NCI-H1105 (cell line): ENCODE data around the gene EPSTI1.
A peak's percentile ranks its signal among the peaks of the same experiment; 100 is the strongest.
"Not testable (repeated sequence)": the region's sequence is repeated elsewhere in the genome, so short reads cannot be mapped to it uniquely, and the experiment has no call there.

ENCODE experiments used
- DNase-seq: peaks from one replicate; lab custom pipeline; 2025; lab: John Stamatoyannopoulos, UW

EPSTI1 gene

DNA sequence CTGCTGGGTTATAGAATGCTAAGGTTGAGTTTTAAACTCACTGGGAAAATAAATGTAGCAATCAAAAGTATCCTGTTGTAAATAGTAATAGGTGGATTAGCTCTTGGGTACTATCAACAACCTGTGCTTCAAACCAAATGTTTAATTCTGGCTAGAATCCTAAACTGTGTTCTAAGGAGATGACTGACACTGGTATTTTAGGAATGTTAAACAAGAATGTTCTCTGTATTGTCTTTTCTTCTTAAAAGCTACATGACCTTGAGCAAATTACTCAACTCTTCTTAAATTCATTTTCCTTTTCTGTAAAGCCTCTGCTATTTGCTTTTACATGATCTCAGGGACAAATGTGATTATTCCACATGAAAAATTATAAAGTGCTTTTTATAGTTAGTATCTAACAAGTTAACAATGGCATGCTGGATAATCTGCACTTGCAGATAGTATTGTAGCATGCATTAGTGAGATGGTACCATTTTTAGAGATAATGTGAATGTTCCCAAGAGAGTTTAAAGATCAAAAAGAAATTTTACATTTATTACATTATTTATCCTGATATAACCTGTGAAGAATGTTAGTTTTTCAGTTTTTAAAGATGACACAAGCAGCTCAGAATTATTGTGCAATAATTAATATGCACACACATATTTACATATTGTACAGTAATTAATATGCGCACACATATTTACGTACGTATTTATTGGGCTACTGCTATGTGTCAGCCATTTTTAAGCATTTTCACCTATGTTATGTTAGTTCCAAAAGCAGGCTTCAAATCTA lies 13.6 kb upstream of the EPSTI1 start:
- no peak for DNase-seq

DNA sequence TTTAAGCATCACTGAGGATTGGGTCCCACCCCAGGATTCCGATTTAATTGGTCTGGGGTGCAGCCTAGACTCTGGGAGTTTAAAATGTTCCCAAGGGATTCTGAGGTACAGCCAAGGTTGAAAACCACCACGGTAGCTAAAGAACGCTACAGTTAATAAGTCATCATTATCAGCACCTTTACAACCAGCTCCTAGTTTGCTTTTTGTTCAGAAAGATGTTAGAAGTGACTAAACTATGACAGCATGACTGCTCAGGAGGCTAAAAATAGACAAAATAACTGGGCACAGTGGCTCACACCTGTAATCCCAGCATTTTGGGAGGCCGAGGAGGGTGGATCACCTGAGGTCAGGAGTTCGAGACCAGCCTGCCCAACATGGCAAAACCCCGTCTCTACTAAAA lies 11.7 kb upstream of the EPSTI1 start:
- DNase-seq, result no peak

DNA sequence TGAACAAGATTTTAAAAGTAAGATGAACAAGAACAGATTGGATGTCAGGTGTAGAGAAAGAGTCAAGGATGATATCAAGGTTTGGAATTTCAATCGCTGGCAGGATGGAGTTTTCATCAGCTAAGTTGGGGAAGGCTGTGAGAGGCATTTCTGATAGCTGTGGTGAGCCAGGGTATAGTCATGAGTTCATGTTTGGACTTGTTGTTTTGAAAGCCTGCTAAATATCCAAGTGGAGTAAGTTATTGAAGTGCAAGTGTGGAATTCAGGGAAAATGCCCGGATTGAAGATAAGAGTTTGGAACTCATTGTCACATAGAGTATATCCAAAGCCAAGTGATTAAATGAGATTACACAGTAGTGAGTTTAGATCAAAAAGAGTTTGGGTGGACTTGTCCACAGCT lies 11.0 kb upstream of the EPSTI1 start:
- DNase-seq, result no peak

DNA sequence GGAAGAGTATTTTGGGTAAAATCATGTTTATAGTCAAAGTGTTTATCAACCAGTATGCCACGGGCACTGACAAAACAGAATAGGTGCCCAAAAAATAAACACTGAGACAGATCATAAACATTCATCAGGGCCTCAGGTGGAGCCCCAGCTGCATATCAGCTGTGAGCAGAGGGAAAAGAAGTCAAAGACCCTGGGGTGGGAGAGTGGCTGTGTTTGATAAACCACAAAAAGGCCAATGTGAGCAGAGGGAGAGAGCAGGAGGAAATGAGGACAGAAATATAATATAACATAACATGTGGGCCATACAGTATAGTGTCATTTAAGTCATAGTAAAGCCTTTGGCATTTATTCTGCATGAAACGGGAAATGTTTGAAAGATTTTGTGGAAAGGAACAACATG lies 10.0 kb upstream of the EPSTI1 start:
- DNase-seq, result no peak

DNA sequence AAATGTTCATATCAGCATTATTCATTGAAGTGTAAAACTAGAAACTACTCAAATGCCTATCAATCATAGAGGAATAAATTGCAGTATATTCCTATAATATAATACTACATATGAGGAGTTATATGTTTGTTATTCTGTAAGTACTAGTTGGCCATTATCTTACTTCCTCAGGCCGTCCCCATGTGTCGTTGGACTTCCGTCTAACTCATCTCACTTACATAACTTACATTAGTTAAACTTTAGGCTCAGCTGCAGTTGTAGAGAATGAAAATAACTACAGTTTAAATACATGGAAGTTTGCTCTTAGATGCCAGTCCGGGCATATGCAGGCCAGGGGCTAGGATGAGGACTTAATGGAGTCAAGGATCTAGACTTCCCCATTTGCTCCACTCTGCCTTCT lies 8.6 kb upstream of the EPSTI1 start:
- DNase-seq, result no peak

DNA sequence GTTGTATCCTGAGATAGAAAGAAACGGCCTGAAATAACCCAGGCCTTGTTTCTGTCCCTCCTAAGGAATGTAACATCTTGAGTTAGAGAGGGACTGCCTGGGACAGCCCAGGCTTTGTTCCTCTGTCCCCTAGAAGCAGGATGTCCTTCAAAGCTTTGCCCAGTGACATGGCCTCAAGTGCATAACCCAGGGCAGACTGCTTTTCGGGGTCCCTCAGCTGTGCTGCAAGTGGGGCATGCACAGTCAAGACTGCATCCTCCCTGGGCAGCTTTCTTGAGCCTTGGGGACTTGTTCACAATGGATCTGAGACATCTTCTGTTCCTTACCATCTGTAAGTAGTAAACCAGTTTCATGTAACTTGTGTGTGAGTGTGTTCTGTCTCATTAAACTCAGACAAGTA lies 7.5 kb upstream of the EPSTI1 start:
- no peak for DNase-seq

DNA sequence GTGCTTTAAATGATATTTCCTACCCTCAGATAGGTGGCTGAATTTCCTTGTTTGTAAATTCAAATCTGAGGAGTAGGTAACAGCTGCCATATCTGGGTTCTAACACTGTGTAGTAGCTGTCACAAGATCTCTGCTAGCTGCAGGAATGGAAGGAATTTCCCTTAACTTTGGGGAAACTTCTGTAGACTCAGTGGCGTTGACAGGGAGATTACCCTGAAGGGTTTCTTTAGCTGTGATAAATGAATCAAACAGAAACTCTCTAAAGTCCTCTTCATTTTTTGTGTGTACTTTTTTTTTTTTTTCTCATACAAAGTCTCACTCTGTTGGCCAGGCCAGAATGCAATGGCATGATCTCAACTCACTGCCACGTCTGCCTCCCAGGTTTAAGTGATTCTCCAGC lies 5.3 kb upstream of the EPSTI1 start:
- DNase-seq, result no peak

DNA sequence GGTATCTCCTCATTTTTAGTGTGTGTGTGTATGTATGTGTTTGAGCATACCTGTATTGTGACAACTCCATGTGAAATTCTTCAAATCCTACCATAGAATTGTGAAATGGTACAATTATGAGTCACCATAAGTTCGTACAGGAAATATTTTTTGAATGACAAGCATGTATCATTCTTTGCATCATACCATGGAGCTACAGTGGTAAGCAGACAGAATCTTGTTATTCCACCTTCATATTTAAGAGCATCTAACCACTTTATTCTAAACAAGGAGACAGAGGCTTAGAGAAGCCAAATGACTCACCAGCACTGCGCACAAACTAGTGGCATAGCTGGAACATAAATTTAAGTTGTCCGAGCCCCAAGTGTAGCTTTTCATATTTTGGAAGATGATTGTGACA lies 4.5 kb upstream of the EPSTI1 start:
- no peak for DNase-seq

DNA sequence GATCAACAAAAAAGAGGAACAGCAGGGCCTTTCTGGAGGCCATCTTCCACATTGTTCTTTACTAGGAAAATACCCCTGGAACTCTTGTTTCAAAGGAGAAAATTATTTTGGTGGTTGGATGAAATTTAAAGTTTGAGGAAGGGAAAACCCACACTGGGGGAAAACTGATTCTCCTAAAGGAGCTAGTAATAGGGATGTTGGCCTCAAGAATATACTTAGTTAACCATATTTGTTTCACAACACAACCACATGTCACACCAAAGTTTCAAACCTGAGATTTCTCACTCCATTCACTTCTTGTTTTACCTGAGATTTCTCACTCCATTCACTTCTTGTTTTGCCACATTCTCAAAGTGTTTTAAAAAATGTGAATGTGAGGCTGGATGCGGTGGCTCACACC lies 2.8 kb upstream of the EPSTI1 start:
- DNase-seq, result no peak

DNA sequence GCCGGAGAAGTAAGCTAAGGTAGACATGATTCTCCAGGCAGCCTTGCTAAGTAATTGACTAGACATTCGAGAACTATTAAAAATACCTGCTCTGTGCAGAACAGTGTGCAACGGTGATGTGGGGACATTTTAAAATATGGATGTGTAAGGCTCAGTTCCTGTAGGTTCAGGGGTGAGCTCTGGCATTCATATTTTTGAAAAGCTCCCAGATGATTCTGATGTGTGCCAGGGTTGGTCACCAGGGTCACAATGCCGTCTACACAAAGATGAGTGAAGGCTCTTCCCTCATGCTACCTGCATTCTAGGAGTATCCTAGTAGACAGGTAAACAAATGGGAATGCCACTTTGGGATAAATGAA lies 702 bp upstream of the EPSTI1 start:
- no peak for DNase-seq

DNA sequence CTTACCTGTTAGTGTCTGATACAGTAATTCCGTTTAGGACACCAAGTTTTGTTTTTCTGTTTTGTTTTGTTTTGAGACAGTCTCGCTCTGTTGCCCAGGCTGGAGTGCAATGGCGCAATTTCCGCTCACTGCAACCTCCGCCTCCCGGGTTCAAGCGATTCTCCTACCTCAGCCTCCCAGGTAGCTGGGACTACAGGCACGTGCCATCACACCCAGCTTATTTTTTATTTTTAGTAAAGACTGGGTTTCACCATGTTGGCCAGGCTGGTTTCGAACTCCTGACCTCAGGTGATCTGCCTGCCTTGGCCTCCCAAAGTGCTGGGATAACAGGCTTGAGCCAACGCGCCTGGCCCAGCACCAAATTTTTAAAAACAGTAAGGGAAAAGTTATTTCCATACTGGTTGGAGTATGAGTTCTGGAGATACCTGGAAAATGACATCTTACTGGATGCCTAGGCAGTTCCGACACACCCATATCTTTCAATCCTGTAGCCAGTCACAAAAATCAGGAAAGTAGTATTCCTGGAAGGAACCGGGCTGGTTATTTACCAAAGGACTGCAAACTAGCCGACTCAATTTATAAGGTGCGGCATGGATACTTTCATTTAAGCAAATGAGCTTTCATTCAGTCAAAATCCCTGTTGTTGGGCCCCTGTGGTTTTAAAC lies 676 bp downstream of the EPSTI1 start:
- DNase-seq, result not testable (repeated sequence)

DNA sequence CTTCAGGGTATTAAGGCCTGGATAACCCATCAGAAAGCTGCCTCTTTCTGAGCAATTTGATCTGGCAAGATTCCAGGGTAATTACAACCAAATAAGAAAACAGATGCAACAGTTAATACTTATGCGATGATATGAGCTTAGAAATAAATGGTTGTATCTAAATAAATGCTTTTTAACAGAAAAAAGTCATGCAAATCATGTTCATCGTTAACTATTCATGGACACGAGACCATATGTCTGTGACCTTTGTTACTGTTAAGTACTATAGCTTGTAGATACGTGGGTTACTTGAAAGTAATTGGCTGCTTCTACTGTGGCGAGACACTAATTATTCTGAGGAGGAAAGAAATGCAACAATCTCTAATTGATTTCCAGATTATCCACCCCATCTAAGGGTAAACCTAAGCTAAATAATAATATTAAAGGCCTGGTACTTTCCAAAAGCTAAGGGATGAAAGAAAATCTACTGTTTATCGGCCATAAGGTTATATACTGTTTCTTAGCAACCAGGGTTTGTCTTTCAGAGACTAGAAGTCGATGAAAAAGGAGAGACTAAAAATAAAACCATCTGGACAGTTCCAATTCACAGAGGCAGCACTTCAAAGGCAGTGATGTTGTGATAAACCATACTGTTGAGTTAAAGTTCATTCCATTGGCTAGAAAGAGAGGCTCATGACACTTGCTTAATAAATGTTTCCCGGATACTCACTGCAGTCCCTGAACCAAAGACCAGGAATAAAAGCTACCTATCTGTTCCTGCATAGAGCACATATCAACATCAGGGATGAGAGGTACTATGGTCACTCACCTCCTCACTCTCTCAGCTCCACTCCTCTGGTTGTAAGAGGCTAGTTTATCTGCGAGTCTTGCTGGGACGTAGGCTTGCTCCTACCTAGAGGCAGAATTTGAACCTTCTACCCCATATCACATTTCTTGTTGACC lies 1.5 kb downstream of the EPSTI1 start:
- peak; percentile 36 for DNase-seq

DNA sequence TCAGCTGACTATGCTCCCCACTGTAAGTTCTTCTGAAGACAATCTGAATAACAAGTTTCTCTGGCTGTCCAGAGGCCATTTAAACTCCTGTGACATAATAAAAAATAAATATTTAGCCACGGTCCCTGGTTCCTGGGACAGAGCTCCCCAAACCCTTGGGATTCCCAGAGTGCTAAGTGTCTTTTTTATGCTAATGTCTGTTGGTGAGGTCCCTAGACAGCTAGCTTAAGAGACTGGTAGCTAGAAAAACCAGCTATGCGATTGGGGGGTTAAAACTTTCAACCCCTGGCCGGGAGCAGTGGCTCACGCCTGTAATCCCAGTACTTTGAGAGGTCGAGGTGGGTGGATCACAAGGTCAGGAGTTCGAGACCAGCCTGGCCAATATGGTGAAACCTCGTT lies 5.9 kb downstream of the EPSTI1 start:
- DNase-seq, result no peak

DNA sequence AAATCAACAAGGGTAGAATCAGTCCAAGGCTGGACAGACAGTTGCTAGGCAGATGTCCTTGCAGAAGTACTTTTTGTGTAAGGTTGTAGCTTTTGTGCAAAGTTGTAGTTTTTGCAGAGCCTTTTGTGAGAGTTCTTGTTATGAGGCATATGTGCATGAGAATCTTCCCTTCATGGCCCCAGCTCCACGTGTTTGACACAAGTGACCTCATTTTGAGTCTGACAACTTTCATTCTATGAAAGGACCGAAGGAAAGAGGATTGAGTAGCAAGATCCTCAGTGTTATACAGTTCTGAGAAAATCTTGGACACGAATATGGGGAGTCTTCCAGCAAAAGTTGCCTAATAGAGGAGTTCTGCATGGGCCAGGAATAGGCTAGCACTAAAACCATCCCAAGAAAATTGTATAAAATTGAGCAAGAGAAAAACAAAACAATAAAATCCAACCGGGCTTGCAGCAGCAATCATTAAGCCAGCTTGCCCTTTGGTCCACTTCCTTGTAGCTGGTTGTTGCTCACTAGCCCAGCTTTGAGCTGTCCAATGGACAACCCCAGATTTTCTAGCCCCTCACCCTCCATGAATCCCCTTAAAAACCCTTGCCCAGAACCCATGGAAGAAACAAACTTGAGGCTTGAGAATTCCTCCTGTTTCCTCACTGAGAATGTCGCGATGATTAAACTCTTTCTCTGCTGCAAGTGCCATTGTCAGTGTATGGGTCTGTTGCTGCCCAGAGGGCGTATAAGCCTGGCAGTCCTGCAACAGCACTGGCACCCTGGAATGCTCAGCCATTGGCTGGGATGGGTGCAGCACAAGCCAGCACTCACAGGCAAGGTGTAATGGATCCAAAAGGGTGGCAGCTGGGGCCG lies 6.5 kb downstream of the EPSTI1 start:
- no peak for DNase-seq

DNA sequence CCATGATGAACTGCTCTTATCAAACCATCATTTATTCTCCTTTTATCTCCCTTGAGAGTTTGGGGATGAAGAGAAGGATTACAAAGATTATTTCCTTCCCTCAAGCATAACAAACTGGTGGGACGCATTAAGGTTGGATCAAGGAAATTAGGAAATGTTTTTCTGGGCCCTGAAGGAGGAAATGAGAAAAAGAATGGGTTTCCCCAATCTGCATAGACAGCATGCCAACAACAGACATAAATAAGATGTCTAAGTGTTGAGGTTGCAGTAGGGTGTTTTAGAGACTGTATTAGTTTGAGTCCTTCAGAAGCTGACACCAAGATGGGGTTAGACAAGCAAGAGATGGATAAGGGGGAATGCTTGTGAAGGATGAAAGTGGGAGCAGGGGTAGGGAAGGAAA lies 7.3 kb downstream of the EPSTI1 start:
- no peak for DNase-seq

DNA sequence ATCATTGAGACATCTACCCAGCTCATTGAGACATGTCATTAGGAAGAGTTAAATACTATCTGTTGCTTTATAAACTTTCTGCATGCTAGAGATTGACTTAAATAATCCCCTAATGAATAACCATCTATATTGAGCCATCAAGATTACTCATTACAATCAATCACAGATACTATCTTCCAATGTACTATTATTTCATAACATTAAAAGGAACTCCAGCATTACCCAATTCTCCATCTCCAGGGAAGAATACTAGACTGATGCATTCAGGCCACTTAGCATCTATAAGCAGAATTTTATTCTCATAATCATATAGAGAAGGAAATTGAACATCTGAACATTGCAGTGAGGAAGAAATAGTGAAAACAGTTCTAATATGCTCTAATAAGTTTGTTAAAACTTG lies 8.0 kb downstream of the EPSTI1 start:
- no peak for DNase-seq

DNA sequence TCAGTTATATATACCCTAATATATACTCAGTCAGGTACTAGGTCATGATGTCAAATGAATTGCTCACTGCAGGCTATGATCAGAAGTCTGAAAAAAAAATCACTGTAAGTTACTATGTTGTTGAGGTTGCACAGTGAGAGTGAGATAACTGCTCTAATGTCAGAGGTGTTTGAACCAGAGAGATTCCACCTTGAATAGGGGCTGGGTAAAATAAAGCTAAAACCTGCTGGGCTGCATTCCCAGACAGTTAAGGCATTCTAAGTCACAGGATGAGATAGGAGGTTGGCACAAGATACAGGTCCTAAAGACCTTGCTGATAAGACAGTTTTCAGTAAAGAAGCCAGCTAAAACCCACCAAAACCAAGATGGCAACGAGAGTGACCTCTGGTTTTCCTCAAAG lies 10.2 kb downstream of the EPSTI1 start:
- no peak for DNase-seq

DNA sequence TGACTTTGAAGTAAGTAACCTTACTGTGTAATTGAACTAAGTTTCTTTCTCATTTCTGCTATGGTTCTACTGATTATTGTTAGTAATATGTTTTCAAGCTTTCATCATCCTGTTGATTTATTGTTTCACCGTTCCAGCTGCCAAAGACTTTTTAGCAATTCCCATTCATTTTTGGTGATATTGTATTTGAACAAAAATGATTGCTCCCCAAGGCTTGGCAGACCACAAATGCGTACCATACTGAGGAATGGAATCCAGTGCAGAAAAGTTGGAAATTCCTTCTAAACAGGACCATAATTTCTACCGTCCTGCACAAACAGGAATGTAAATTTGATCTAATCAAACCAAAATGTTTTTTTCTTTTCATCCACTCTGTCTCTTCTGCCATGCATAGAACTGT lies 10.7 kb downstream of the EPSTI1 start:
- no peak for DNase-seq

DNA sequence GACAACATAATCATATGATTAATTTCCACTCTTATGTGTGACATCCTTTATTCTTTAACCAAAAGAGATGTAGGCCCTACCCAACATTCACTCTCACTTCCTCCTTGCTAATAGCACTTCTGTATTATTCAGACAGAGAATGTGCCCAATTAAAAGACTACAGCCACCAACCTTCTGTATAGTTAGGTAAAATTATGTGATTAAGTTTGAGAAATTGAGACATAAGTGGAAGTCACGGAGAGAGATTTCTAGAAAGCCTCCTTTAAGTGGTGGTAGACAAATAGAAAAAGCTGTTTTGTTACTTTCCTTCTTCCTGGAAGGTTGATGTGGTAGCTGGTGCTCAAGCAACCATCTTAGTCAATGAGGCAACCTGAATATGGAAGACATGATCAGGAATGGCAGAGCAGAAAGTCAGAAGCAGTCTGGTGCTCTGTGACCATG lies 14.8 kb downstream of the EPSTI1 start:
- no peak for DNase-seq

DNA sequence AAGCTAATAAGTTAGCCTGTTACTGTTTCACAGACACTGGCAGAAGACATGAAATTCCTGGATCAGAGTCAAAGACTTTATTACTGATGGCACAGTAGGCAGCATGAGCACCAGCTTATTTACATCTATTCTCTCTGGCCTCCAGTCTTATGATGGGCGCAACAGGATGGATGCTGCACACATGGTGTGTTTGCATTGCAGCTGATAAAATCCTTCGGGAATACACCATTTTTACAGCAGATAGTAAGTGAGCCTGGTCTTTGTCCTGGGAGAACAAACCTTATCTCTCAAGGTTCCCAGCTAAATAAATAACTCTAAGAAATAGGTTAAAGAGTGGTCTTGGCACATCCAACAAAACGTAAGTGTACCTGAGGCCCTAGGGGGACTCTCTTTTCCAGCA lies 16.0 kb downstream of the EPSTI1 start:
- no peak for DNase-seq

DNA sequence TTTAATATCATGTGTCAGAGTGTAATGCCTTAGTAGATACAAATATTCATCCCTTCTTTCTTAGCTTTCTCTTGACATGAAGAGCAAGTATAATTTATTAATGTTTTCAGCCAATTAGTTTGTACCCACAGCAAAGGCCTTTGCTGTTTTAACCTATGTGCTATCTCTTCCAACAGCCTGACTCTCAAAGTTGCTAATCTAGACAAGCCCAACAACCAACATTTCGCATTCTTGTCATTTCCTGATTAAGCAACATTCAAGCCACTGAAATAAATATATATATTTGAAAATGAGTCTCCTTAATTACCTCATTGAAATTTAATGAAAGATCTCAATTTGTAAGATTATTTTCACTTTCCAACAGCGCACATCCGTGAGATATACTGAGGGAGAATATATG lies 18.5 kb downstream of the EPSTI1 start:
- DNase-seq, result no peak
